HL-60 (cell line): ENCODE results near the gene CDC26.

Experiments used
- DNase-seq, 2 experiments: peaks; one replicate each; pipeline ENCODE4 v3.0.0-alpha.2; 2010 to 2020; ENCODE audit warnings: low read depth in 1 of 2, low spot score in 1 of 2
- H3K27ac ChIP-seq: fragments of 250-450 bp; sonication (Bioruptor Pico); replicated peaks from 2 replicates; pipeline ENCODE4 v1.5.1; 2020; ENCODE audit warnings: mild to moderate bottlenecking, moderate library complexity
- H3K27me3 ChIP-seq: fragments of 250-450 bp; sonication (Bioruptor Pico); 2 replicates; pipeline ENCODE4 v1.5.1; 2021; ENCODE audit warnings: mild to moderate bottlenecking, moderate library complexity; ENCODE audit not compliant: insufficient read depth, poor library complexity, severe bottlenecking
- H3K4me3 ChIP-seq: replicated peaks from 2 replicates; pipeline ENCODE4 v1.5.1; 2011; ENCODE audit warnings: mild to moderate bottlenecking, control low read depth, low read length; ENCODE audit not compliant: insufficient read depth
- CTCF ChIP-seq: IDR thresholded peaks from one replicate; pipeline ENCODE4 v1.5.1; 2011; ENCODE audit warnings: low read length, control low read depth, inconsistent platforms; ENCODE audit not compliant: insufficient read depth
- GABPA ChIP-seq: IDR thresholded peaks from 2 replicates; pipeline ENCODE4 v1.6.1; 2012; ENCODE audit warnings: low read depth
- POLR2AphosphoS5 ChIP-seq: IDR thresholded peaks from 2 replicates; pipeline ENCODE4 v1.6.1; 2012; ENCODE audit warnings: low read depth
- SPI1 ChIP-seq: IDR thresholded peaks from 2 replicates; pipeline ENCODE4 v1.6.1; 2012; ENCODE audit warnings: low read depth, mild to moderate bottlenecking, borderline replicate concordance
- TF ChIP-seq, protein P1 (sequence below): IDR thresholded peaks from 2 replicates; pipeline ENCODE4 v1.6.1; 2012; ENCODE audit warnings: low read depth; ENCODE audit not compliant: insufficient replicate concordance

CDC26 gene

GRCh38 chr9:113246928-113247327, 28.4 kb downstream of the CDC26 start:
- no peak for DNase-seq
- TF ChIP-seq GABPA (no peak), CTCF (no peak), SPI1 (no peak), POLR2AphosphoS5 (no peak)
- TF ChIP-seq, protein P1, sequence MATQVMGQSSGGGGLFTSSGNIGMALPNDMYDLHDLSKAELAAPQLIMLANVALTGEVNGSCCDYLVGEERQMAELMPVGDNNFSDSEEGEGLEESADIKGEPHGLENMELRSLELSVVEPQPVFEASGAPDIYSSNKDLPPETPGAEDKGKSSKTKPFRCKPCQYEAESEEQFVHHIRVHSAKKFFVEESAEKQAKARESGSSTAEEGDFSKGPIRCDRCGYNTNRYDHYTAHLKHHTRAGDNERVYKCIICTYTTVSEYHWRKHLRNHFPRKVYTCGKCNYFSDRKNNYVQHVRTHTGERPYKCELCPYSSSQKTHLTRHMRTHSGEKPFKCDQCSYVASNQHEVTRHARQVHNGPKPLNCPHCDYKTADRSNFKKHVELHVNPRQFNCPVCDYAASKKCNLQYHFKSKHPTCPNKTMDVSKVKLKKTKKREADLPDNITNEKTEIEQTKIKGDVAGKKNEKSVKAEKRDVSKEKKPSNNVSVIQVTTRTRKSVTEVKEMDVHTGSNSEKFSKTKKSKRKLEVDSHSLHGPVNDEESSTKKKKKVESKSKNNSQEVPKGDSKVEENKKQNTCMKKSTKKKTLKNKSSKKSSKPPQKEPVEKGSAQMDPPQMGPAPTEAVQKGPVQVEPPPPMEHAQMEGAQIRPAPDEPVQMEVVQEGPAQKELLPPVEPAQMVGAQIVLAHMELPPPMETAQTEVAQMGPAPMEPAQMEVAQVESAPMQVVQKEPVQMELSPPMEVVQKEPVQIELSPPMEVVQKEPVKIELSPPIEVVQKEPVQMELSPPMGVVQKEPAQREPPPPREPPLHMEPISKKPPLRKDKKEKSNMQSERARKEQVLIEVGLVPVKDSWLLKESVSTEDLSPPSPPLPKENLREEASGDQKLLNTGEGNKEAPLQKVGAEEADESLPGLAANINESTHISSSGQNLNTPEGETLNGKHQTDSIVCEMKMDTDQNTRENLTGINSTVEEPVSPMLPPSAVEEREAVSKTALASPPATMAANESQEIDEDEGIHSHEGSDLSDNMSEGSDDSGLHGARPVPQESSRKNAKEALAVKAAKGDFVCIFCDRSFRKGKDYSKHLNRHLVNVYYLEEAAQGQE, result no peak
- Histone ChIP-seq H3K27me3 (no peaks in the 10 kb centered on the region), H3K27ac (no peak overlapping the region), H3K4me3 (no peak overlapping the region)

GRCh38 chr9:113245894-113246293, 29.5 kb downstream of the CDC26 start:
- DNase-seq, result no peak
- TF ChIP-seq, protein P1, result no peak
- TF ChIP-seq GABPA (no peak), CTCF (no peak), SPI1 (no peak), POLR2AphosphoS5 (no peak)
- no peak overlapping the region for H3K27ac ChIP-seq
- no peaks in the 10 kb centered on the region for H3K27me3 ChIP-seq
- H3K4me3 ChIP-seq, result no peak overlapping the region

- no peak overlapping the region for H3K4me3 ChIP-seq
- H3K27me3 ChIP-seq, result no peaks in the 10 kb centered on the region
- no peak overlapping the region for H3K27ac ChIP-seq
- TF ChIP-seq GABPA, result no peak
- no peak for TF ChIP-seq CTCF
- no peak for DNase-seq
Measured at GRCh38 chr9:113244556-113244955, 30.8 kb downstream of the CDC26 start.

- H3K27me3 ChIP-seq, result no peaks in the 10 kb centered on the region
- no peak overlapping the region for H3K4me3 ChIP-seq
- DNase-seq, result no peak
- H3K27ac ChIP-seq, result no peak overlapping the region
- TF ChIP-seq, protein P1, result no peak
- TF ChIP-seq SPI1, result no peak
- no peak for TF ChIP-seq GABPA
- no peak for TF ChIP-seq CTCF
- no peak for TF ChIP-seq POLR2AphosphoS5
Measured at GRCh38 chr9:113241161-113241560, 34.2 kb downstream of the CDC26 start.
